ENCODE measurements around the gene ZNF853.
"Not testable (repeated sequence)": the region's sequence is repeated elsewhere in the genome, so short reads cannot be mapped to it uniquely, and the experiment has no call there.

ZNF853 gene

GRCh38 chr7:6614953-6615722 is at the start of gene ZNF853:
TSS of gene ZNF853 (plus strand) at chr7:6615610. CDS start at chr7:6616175, 565 bp downstream.
- no peak for FAIRE-seq

GRCh38 chr7:6565655-6566054 is 49.8 kb upstream of the ZNF853 start:
- no peak for FAIRE-seq

- FAIRE-seq = no peak
Observed at GRCh38 chr7:6567886-6568285, 47.5 kb upstream of the ZNF853 start.

- no peak for FAIRE-seq
Observed at GRCh38 chr7:6571160-6571779, 44.1 kb upstream of the ZNF853 start.

DNA sequence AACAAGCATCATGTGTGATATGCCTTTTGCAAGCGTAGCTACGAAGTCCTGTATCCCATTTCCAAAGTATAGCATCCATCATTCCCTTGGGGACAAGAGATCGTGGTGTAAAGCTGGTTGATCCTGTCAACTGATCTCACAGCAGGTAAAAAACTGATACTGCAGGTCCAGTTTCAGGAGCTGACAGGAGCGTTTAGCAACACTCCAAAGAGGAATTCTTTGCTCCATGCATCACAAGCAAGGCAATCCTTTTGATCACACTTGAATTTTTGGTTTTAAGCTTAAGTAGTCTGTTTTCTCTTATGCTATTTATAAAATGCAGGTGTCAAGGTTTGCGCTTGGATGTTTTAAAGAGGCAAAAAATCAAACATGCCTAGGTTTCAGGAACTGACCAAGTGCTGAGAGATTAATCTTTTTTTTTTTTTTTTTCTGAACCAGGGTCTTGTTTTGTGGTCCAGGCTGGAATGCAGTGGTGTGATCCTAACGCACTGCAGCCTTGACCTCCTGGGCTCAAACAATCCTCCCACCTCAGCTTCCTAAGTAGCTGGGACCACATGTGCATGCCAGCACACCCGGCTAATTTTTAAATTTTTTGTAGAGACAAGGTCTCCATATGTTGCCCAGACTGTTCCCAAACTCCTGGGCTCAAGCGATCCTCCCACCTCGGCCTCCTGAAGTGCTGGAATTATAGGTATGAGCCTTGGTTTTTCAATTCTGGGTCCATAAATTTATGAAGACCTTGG is 40.0 kb upstream of the ZNF853 start:
- no peak for FAIRE-seq

GRCh38 chr7:6576024-6576866 is 39.2 kb upstream of the ZNF853 start:
- no peak for FAIRE-seq

GRCh38 chr7:6576867-6577368 is 38.5 kb upstream of the ZNF853 start:
- FAIRE-seq = not testable (repeated sequence)

GRCh38 chr7:6577369-6578113 is 37.9 kb upstream of the ZNF853 start, which contains the start of gene ZDHHC4:
TSS of gene ZDHHC4 (plus strand) at chr7:6577454. CDS start at chr7:6580562, 3,108 bp downstream.
- no peak for FAIRE-seq

DNA sequence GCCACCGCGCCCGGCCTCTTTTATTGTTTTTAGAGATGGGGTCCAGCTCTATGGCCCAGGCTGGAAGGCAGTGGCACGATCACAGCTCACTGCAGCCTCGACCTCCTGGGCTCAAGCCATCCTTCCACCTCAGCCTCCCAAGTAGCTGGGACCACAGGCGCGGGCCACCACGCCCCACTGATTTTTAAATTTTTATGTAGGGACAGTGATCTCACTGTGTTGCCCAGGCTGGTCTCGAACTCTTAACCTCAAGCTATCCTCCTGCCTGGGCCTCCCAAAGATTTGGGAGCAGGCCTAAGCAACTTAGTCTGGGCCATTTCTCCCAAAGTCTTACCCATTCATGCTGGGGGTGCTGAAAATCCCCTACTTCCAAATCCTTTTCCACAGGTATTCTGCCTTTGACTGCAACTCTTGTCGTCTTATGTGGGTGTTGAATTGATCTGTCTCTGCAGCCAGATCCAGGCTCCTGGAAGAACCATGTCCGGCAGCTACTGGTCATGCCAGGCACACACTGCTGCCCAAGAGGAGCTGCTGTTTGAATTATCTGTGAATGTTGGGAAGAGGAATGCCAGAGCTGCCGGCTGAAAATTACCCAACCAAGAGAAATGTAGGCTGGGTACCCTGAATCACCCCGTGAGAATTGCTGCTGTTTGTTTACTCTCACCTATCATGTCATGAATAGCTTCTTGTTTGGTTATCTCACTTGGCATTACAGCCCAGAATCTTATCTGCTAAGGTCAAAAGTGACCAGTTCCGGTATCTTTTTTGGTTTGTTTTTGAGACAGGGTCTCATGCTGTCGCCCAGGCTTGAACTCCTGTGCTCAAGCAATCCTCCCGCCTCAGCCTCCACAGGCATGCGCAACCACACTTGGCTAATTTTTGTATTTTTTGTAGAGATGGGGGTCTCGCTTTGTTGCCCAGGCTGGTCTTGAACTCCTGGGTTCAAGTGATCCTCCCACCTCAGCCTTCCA is 37.0 kb upstream of the ZNF853 start:
- FAIRE-seq = no peak

DNA sequence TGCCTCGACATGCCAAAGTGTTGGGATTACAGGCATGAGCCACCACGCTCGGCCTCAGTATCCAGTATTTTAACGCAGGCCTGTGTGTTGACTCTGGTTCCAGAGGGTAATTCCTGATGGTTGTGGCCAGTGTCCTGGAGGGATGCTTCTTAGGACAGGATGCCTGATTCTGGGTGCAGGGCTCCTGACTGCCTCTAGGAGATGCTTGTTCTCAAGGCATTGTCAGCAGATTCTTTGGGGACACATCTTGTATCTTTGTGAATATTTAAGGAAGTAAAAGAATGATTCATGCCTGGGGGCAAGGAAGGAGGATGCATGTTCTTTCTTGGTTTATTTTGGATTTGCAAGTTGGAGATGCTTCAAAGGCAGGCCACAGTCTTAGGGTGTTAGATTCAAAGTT is 36.0 kb upstream of the ZNF853 start:
- FAIRE-seq = no peak

- FAIRE-seq = not testable (repeated sequence)
Observed at GRCh38 chr7:6585746-6586432, 29.5 kb upstream of the ZNF853 start.

GRCh38 chr7:6588566-6588965 is 26.8 kb upstream of the ZNF853 start:
- FAIRE-seq = no peak

- no peak for FAIRE-seq
Observed at GRCh38 chr7:6589151-6589828, 26.1 kb upstream of the ZNF853 start.

DNA sequence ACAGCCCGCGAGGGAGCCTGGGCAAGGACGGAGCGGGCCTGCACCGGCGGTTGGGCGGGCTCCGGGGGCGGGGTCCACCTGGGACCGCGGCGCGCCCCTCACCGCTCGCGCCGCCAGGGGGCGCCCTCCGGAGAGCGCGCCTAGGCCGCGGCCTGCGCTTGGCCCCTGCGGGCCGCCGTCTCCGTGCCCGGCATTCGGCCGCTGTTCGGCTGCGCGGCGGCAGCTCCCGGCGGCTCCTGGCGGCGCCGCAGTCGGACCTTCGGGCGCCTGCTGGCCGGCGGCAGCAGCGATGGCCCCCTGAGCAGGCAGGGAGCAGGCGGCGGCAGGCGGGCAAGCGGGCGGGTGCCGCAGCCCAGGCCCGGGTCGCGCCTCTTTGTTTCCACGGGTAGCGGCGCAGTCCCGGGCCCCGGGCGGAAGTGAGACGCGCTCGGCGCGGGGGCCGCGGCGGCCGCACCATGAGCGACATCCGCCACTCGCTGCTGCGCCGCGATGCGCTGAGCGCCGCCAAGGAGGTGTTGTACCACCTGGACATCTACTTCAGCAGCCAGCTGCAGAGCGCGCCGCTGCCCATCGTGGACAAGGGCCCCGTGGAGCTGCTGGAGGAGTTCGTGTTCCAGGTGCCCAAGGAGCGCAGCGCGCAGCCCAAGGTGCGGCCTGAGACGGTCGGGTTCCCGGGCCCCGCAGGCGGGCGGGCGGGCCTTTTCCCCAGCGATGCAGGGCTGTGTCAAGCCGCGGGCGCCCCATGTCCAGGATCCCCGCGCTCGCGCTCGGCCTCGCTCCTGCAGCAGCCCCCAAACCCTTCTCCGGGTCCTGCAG is 25.4 kb upstream of the ZNF853 start, which contains the start of gene INTS15:
INTS15 (plus strand) TSS at position 193 of the 816 bp plus-strand sequence; CDS start at position 456, 263 bp downstream.
- FAIRE-seq = no peak

GRCh38 chr7:6590645-6591110 is 24.7 kb upstream of the ZNF853 start:
- no peak for FAIRE-seq

GRCh38 chr7:6600093-6600492 is 15.3 kb upstream of the ZNF853 start:
- no peak for FAIRE-seq

DNA sequence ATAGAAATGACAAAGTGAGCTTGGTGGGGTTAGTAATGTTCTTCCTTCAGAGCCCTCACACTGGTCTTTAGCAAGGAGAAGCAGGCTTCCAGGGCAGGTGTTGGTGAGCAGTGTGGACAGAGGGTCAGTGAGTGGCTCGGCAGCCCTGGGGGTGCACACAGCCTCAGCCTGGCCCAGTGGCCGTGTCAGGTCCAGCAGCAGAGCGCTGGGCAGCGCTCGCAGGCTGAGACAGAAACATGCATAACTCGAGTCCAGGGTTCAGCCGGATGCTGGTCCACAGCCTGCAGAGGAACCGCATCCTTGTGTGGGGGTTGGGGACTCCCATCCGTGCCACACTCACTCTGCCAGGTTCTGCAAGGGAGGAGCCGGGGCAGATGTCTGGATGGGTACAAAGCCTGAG is 11.0 kb upstream of the ZNF853 start:
- FAIRE-seq = no peak

Measured in G401.6 (cell line).